IPS DF 6.9 (cell line): ENCODE results near the gene IL13.
"Not testable (repeated sequence)": the region's sequence is repeated elsewhere in the genome, so short reads cannot be mapped to it uniquely, and the experiment has no call there.

Experiments used
- DNase-seq: peaks from one replicate; pipeline ENCODE4 v3.0.0-alpha.2; 2013; ENCODE audit warnings: low read depth, low spot score
- H3K27ac ChIP-seq: one replicate; pipeline ENCODE4 v1.5.1; 2013; ENCODE audit warnings: low read length, control low read depth
- H3K27me3 ChIP-seq: 2 replicates; pipeline ENCODE4 v1.6.1; 2013; ENCODE audit warnings: mild to moderate bottlenecking, low read length; ENCODE audit not compliant: control insufficient read depth, insufficient read depth
- H3K36me3 ChIP-seq: 2 replicates; pipeline ENCODE4 v1.6.1; 2013; ENCODE audit warnings: low read length; ENCODE audit not compliant: control insufficient read depth, insufficient read depth
- H3K4me1 ChIP-seq: 2 replicates; pipeline ENCODE4 v1.6.1; 2013; ENCODE audit warnings: low read length; ENCODE audit not compliant: control insufficient read depth, insufficient read depth
- H3K4me3 ChIP-seq: 2 replicates; pipeline ENCODE4 v1.5.1; 2013; ENCODE audit warnings: mild to moderate bottlenecking, low read length
- H3K9me3 ChIP-seq: 2 replicates; pipeline ENCODE4 v1.6.1; 2013; ENCODE audit warnings: low read length, inconsistent platforms; ENCODE audit not compliant: control insufficient read depth, insufficient read depth
- WGBS: extraction: QIAGEN DNeasy Blood & Tissue Kit; methylation state at CpG from one replicate; pipeline ENCODE4 v1.1.7; 2013; ENCODE audit warnings: mixed read lengths, missing lambda C conversion rate; ENCODE audit not compliant: insufficient read length, insufficient coverage; 5-methylcytosine and 5-hydroxymethylcytosine counted together

The IL13 gene

DNA sequence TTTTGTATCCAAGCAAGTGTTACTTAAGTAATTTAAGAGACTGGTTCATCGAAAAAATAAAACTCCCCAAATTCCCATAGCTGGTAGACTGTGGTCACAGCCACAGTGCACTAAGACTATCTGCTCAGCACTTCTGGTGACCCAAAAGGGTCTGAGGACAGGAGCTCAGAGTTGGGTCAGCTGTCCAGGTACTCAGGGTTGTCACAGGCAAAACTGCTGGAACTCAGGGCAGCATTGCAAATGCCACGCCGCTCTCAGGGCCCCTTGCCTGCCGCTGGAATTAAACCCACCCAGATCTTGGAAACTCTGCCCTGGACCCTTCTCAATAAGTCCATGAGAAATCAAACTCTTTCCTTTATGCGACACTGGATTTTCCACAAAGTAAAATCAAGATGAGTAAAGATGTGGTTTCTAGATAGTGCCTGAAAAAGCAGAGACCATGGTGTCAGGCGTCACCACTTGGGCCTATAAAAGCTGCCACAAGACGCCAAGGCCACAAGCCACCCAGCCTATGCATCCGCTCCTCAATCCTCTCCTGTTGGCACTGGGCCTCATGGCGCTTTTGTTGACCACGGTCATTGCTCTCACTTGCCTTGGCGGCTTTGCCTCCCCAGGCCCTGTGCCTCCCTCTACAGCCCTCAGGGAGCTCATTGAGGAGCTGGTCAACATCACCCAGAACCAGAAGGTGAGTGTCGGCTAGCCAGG lies at the start of gene IL13:
IL13 (plus strand) TSS at position 498 of the 705 bp plus-strand sequence; CDS start at position 512, 14 bp downstream.
- no CpG with 5 or more reads among the region's 12 CpGs for WGBS

DNA sequence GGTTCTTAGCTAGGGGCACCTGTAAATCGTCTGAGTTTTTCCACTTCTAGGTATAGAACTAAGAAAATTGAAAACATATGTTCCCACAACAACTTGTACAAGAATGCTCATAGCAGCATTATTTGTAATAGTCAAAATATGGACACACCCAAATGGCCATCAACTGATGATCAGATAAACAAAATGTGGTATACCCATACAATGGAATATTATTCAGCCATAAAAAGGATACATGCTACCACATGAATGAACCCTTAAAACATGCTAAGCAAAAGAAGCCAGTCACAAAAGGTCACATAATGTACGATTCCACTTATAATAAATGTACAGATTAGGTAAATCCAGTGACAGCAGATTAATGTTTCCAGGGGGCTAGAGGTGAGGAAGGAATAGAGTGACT lies 46.0 kb upstream of the IL13 start:
- H3K36me3 ChIP-seq, result no peaks in the 10 kb centered on the region
- H3K27ac ChIP-seq, result no peak overlapping the region
- H3K4me1 ChIP-seq, result no peaks in the 10 kb centered on the region
- DNase-seq, result no peak
- no peaks in the 10 kb centered on the region for H3K27me3 ChIP-seq
- H3K4me3 ChIP-seq, result no peak overlapping the region
- no peaks in the 10 kb centered on the region for H3K9me3 ChIP-seq
- WGBS, result no CpG with 5 or more reads among the region's 2 CpGs

More for the DNA sequence above, at the start of gene IL13:
- H3K36me3 ChIP-seq, result no peaks in the 10 kb centered on the region
- no peak for DNase-seq
- 0 out of 2 replicates have a peak, but pooled peaks cover 2% of the 10 kb centered on the region for H3K4me1 ChIP-seq
- H3K27ac ChIP-seq, result no peak within 1 kb of the TSS
- peaks cover 11% of the 10 kb centered on the region; the same call in 1 of the 2 replicates for H3K27me3 ChIP-seq
- H3K9me3 ChIP-seq, result no peaks in the 10 kb centered on the region
- H3K4me3 ChIP-seq, result no peak within 1 kb of the TSS

- H3K36me3 ChIP-seq, result no peaks in the 10 kb centered on the region
- H3K4me1 ChIP-seq, result no peaks in the 10 kb centered on the region
- no CpG with 5 or more reads among the region's 1 CpG for WGBS
Observed at GRCh38 chr5:132612846-132613245, 45.1 kb upstream of the IL13 start.

GRCh38 chr5:132621699-132622098 lies 36.3 kb upstream of the IL13 start:
- DNase-seq, result no peak
- H3K36me3 ChIP-seq, result no peaks in the 10 kb centered on the region

More at GRCh38 chr5:132612846-132613245, 45.1 kb upstream of the IL13 start:
- no peaks in the 10 kb centered on the region for H3K27me3 ChIP-seq
- H3K27ac ChIP-seq, result no peak overlapping the region
- no peaks in the 10 kb centered on the region for H3K9me3 ChIP-seq
- no peak for DNase-seq
- H3K4me3 ChIP-seq, result no peak overlapping the region

DNA sequence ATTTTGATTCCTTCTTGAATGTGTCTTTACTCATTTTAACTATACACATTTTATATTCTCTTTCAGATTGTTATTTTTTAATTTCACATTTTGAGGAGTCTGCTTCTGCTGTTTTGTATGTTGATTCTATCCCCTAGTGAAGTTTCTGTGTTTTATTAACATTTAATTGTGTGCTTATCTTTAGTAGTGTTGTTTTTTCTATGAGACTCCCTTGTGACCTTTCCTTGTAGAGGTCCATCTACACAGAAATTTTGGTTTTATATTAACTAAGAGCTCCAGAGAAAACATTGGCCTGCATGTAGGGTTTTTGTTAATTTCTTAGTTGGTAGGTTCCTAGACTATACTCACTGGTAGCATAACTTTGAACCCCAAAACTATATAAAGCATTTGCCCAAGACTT lies 35.4 kb upstream of the IL13 start:
- H3K27ac ChIP-seq, result no peak overlapping the region
- no peaks in the 10 kb centered on the region for H3K4me1 ChIP-seq
- no peaks in the 10 kb centered on the region for H3K36me3 ChIP-seq
- no peaks in the 10 kb centered on the region for H3K9me3 ChIP-seq
- no peak overlapping the region for H3K4me3 ChIP-seq
- H3K27me3 ChIP-seq, result no peaks in the 10 kb centered on the region
- DNase-seq, result no peak

More at GRCh38 chr5:132621699-132622098, 36.3 kb upstream of the IL13 start:
- Histone ChIP-seq H3K4me3 (no peak overlapping the region), H3K9me3 (no peaks in the 10 kb centered on the region), H3K27me3 (no peaks in the 10 kb centered on the region), H3K4me1 (no peaks in the 10 kb centered on the region), H3K27ac (no peak overlapping the region)

GRCh38 chr5:132627470-132627869 lies 30.5 kb upstream of the IL13 start:
- Histone ChIP-seq H3K4me3 (no peak overlapping the region), H3K36me3 (no peaks in the 10 kb centered on the region), H3K27me3 (no peaks in the 10 kb centered on the region; the same call in 1 of the 2 replicates), H3K9me3 (no peaks in the 10 kb centered on the region), H3K27ac (no peak overlapping the region), H3K4me1 (no peaks in the 10 kb centered on the region)
- DNase-seq, result no peak
- no CpG with 5 or more reads among the region's 2 CpGs for WGBS

- Histone ChIP-seq H3K4me3 (no peak overlapping the region), H3K27me3 (no peaks in the 10 kb centered on the region; the same call in 1 of the 2 replicates), H3K27ac (no peak overlapping the region), H3K36me3 (no peaks in the 10 kb centered on the region), H3K9me3 (no peaks in the 10 kb centered on the region), H3K4me1 (no peaks in the 10 kb centered on the region)
- DNase-seq, result no peak
- WGBS, result no CpG with 5 or more reads among the region's 2 CpGs
Observed at GRCh38 chr5:132628814-132629213, 29.2 kb upstream of the IL13 start.

GRCh38 chr5:132629230-132629944 lies 28.6 kb upstream of the IL13 start:
- no peak overlapping the region for H3K4me3 ChIP-seq
- no peak for DNase-seq
- no peaks in the 10 kb centered on the region for H3K36me3 ChIP-seq
- WGBS, result no CpG with 5 or more reads among the region's 5 CpGs
- H3K4me1 ChIP-seq, result no peaks in the 10 kb centered on the region
- H3K27ac ChIP-seq, result no peak overlapping the region
- no peaks in the 10 kb centered on the region; the same call in 1 of the 2 replicates for H3K27me3 ChIP-seq
- H3K9me3 ChIP-seq, result no peaks in the 10 kb centered on the region

DNA sequence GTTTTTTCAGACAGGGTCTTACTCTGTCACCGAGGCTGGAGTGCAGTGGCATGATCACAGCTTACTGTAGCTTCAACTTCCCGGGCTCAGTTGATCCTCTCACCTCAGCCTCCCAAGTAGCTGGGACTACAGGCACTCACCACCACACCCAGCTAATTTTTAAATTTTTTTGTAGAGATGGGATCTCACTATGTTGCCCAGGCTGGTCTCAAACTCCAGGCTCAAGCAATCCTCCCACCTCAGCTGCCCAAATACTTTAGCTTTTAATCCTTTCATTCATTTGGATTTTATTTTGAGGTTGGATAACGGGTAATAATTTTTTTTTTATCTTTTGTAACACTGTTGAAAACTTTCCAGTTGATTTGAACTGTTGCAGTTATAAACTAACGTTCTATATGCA lies 24.4 kb upstream of the IL13 start:
- not testable (repeated sequence) for H3K27ac ChIP-seq, H3K9me3 ChIP-seq, DNase-seq, H3K36me3 ChIP-seq, H3K4me3 ChIP-seq, H3K27me3 ChIP-seq, H3K4me1 ChIP-seq
- WGBS, result no CpG with 5 or more reads among the region's 4 CpGs

- no peaks in the 10 kb centered on the region for H3K4me1 ChIP-seq
Observed at GRCh38 chr5:132635873-132636272, 22.1 kb upstream of the IL13 start.

More at GRCh38 chr5:132635873-132636272, 22.1 kb upstream of the IL13 start:
- DNase-seq, result no peak
- no peak overlapping the region for H3K4me3 ChIP-seq
- peaks cover 2% of the 10 kb centered on the region; the same call in 1 of the 2 replicates for H3K36me3 ChIP-seq
- no peaks in the 10 kb centered on the region for H3K9me3 ChIP-seq
- no peaks in the 10 kb centered on the region for H3K27me3 ChIP-seq
- no peak overlapping the region for H3K27ac ChIP-seq
- no CpG with 5 or more reads among the region's 4 CpGs for WGBS
